HCT116 (cell line): ENCODE results near the gene PTGR3.

Experiments used
- CTCF ChIP-seq, 3 experiments: fragments of 200-600 bp in 1 of 3; sonication (generic) in 1 of 3; IDR thresholded peaks in 2 of 3; conservative IDR thresholded peaks in 1 of 3; 2 replicates each; pipeline ENCODE4 v1.5.1; 2012 to 2017; ENCODE audit warnings: low read depth in 2 of 3, low read length in 2 of 3, antibody characterized with exemption in 1 of 3, borderline replicate concordance in 1 of 3, control low read depth in 1 of 3, mild to moderate bottlenecking in 1 of 3, mixed read lengths in 1 of 3, mixed run types in 1 of 3, moderate library complexity in 1 of 3; ENCODE audit not compliant: insufficient read depth in 1 of 3
- EZH2 ChIP-seq: fragments of 200-600 bp; sonication (generic); IDR thresholded peaks from 2 replicates; pipeline ENCODE4 v1.6.1; 2017; ENCODE audit warnings: antibody characterized with exemption, mixed run types
- EZH2phosphoT487 ChIP-seq: fragments of 200-600 bp; IDR thresholded peaks from 2 replicates; pipeline ENCODE4 v1.6.1; 2018; ENCODE audit warnings: antibody characterized with exemption, borderline replicate concordance
- JUND ChIP-seq: IDR thresholded peaks from 2 replicates; pipeline ENCODE4 v1.6.1; 2012
- POLR2A ChIP-seq: IDR thresholded peaks from 2 replicates; pipeline ENCODE4 v1.7.0; 2011; ENCODE audit warnings: borderline replicate concordance; ENCODE audit not compliant: insufficient read depth, insufficient read length; ENCODE audit errors: extremely low read depth
- RAD21 ChIP-seq: IDR thresholded peaks from 2 replicates; pipeline ENCODE4 v1.6.1; 2012; ENCODE audit warnings: low read depth, mild to moderate bottlenecking
- REST ChIP-seq: IDR thresholded peaks from 2 replicates; pipeline ENCODE4 v1.6.1; 2012; ENCODE audit warnings: low read depth
- SIN3A ChIP-seq: IDR thresholded peaks from 2 replicates; pipeline ENCODE4 v1.6.1; 2012; ENCODE audit warnings: low read depth
- TCF7L2 ChIP-seq: IDR thresholded peaks from 2 replicates; pipeline ENCODE4 v1.7.0; 2011; ENCODE audit warnings: borderline replicate concordance, inconsistent platforms; ENCODE audit not compliant: insufficient read depth, insufficient read length; ENCODE audit errors: extremely low read depth
- YY1 ChIP-seq: IDR thresholded peaks from 2 replicates; pipeline ENCODE4 v1.6.1; 2011; ENCODE audit warnings: low read length, low read depth, moderate library complexity, mild to moderate bottlenecking; ENCODE audit not compliant: insufficient replicate concordance; ENCODE audit errors: extremely low read depth
- ZBTB33 ChIP-seq: IDR thresholded peaks from 2 replicates; pipeline ENCODE4 v1.6.1; 2011; ENCODE audit warnings: mild to moderate bottlenecking, low read length, moderate library complexity; ENCODE audit not compliant: insufficient replicate concordance; ENCODE audit errors: extremely low read depth

- TF ChIP-seq CTCF (IDR thresholded peaks at IDR 0.05 in 2 of 3, conservative IDR thresholded peaks at IDR 0.05 in 1 of 3; ENCODE audit: borderline replicate concordance in 1 of 3, insufficient read depth in 1 of 3, low read depth in 2 of 3, low read length in 2 of 3) (no peak), POLR2A (no peak), SIN3A (no peak), EZH2phosphoT487 (no peak), EZH2 (no peak), ZBTB33 (no peak), TCF7L2 (no peak), REST (no peak), YY1 (no peak), JUND (no peak), RAD21 (no peak)
These were observed 28.9 kb downstream of the PTGR3 start for GRCh38 chr18:75179819-75180600.
